Coronary artery (tissue), 2 donors: Measurements from ENCODE around the gene SUMF1.

Source experiments
- DNase-seq: peaks from one replicate; pipeline ENCODE4 v3.0.0-alpha.2; 2017; ENCODE audit warnings: low spot score
- H3K27ac ChIP-seq, 2 donors: fragments of 200-600 bp; sonication (generic); one replicate each; pipeline ENCODE4 v1.5.1; 2016 to 2019
- H3K4me3 ChIP-seq: fragments of 200-600 bp; sonication (generic); 2 replicates; pipeline ENCODE4 v1.5.1; 2016; ENCODE audit warnings: mild to moderate bottlenecking, moderate library complexity
- CTCF ChIP-seq: fragments of 200-600 bp; sonication (generic); IDR thresholded peaks from one replicate; pipeline ENCODE4 v1.5.1; 2019; ENCODE audit warnings: antibody characterized with exemption

SUMF1 gene

GRCh38 chr3:4375911-4376310 lies 91.2 kb downstream of the SUMF1 start:
- no peak for TF ChIP-seq CTCF
- no peak overlapping the region for H3K4me3 ChIP-seq
- DNase-seq, result no peak
- H3K27ac ChIP-seq, result no peak overlapping the region

GRCh38 chr3:4373669-4374068 lies 93.4 kb downstream of the SUMF1 start:
- no peak overlapping the region for H3K4me3 ChIP-seq
- no peak for DNase-seq
- no peak overlapping the region for H3K27ac ChIP-seq
- TF ChIP-seq CTCF, result no peak

- Histone ChIP-seq H3K27ac (no peak overlapping the region), H3K4me3 (no peak overlapping the region)
- no peak for DNase-seq
- no peak for TF ChIP-seq CTCF
These were observed 104.5 kb downstream of the SUMF1 start for GRCh38 chr3:4362523-4362922.

- no peak overlapping the region for H3K27ac ChIP-seq
- DNase-seq, result no peak
- H3K4me3 ChIP-seq, result no peak overlapping the region
- TF ChIP-seq CTCF, result no peak
These were observed 106.3 kb downstream of the SUMF1 start for GRCh38 chr3:4360817-4361216.

GRCh38 chr3:4359805-4360502 lies 107.1 kb downstream of the SUMF1 start:
- no peak for TF ChIP-seq CTCF
- H3K4me3 ChIP-seq, result no peak overlapping the region
- no peak overlapping the region for H3K27ac ChIP-seq
- DNase-seq, result no peak

GRCh38 chr3:4358273-4358672 lies 108.8 kb downstream of the SUMF1 start:
- no peak overlapping the region for H3K4me3 ChIP-seq
- no peak for DNase-seq
- no peak for TF ChIP-seq CTCF
- no peak overlapping the region for H3K27ac ChIP-seq
